Activated CD8-positive, alpha-beta memory T cell treated with anti-CD3 and anti-CD28 coated beads, Interleukin-2, amount 50 U/mL, for 24 hours (primary cell): ENCODE results near the gene SHPK.

ENCODE experiments used
- DNase-seq: peaks from one replicate; pipeline ENCODE4 v3.0.0-alpha.2; 2020; ENCODE audit errors: extremely low read depth

Gene SHPK

DNA sequence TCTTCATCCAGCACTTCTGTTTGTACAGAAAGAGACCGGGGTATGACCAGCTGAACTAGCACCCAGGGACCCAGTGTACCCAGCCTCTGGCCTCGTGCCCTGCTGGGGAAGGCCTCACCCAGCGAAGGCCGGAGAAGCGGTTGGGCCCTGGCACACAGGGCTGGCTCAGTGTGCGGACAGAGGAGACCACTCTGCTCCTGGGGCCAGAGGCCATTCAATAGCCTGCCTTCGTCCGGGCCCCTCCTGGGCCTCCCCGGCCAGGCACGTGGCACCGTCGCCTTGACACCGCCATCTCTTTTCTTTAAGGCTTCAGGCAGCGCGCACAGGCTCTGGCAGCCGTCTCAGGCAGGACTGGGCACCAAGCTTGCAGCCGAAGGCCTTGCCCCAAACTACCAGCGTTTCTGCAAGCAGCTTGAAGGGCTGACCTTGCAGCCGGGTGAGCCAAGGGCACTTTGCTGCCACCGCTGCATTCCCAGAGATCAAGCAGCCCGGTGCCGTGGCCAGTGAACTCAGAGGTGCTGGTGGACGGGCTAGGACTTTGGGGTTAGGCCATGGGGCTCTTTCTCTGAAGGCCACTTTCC lies 24.4 kb upstream of the SHPK start:
- no peak for DNase-seq

DNA sequence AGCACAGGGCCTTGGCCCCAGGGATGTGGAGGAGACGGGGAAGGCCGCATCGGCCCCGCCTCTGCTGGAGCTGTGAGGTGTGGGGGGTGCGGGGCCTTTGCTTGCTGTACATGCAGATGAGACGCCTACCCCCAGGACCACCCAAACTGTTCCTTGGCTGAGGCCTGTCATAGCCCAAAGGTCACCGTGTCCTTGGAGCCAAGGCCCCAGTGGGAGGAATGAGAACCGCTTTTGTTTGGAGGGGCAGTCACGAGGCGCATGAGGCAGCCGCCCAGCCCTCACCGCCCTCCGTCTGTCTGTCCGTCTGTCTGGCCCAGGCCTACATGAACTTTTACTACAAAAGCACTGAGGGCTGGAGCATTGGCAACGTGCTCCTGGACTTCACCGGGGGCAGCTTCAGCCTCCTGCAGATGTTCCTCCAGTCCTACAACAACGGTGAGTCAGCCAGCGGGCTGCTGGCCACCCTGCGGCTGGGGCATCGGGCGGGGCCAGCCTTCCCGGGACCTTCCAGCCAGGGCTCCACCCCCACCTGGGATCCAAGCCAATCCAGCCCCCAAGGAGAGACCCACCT lies 23.6 kb upstream of the SHPK start:
- no peak for DNase-seq

DNA sequence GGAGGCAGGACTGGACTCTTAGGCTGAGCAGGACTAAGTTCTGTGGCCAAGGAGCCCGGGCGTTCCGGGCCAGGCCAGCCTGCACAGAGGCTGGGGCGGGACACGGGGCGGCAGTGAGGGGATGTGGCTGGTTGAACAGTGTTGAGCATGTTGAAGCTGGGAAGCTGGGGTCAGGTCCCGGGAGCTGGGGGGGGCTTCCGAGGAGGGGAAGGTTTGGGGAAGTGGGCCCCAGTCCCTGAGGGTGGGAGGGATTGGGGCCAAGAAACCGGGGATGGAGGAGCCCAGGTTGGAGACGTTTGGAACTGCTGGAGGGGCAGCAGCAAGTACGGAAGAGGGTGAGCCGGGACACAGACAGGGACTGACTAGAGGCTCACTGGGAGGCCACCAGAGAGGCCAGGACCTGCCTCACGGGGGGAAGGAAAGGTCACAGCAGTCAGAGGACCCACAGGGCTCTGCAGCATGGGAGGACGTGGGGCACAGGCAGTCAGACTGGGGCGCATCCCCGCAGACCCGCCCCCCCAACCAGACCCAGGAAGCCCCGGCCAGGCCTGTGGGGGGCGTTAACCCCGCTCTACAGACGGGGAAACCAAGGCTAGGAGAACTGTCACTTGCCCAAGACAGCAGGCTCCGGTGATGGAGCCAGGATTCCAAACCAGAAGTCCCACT lies 22.9 kb upstream of the SHPK start:
- DNase-seq = no peak

DNA sequence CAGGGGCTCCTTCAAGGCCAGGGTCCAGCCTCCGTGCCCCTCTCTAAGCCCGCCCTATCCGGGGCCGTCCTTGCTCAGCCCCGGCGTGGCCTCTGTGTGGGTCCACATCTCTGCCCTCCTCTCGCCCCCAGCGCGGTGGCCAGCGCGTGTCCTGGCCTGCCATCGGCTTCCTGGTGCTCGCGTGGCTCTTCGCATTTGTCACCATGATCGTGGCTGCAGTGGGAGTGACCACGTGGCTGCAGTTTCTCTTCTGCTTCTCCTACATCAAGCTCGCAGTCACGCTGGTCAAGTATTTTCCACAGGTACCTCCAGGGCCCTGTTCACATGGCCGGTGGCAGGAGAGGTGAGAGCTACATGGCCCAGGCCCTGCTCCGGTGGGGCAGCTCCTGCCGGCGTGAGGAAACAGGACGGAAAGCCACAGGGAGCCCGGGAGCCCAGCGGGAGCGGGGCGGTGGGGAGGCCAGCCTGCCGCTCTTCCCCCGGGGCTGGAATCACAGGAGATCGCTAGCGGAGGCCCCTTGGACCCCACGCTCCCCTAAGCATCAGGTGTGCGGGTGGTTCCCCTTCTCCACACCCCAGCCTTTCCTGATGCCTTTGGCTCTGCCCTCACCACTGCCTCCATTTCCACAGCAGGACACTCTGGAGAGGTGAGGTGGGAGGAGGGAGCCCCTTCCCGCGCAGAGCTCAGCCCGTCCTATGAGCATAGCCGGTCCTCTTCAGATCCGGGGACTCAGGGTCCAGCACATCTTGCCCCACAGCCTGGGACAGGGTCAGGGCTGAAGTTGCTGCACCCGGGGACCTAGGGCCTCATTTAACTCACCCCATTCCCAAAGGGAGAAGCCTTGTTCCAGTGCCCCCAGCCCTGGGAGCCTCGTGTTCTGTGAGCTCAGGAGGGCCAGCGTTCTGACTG lies 22.1 kb upstream of the SHPK start:
- no peak for DNase-seq

DNA sequence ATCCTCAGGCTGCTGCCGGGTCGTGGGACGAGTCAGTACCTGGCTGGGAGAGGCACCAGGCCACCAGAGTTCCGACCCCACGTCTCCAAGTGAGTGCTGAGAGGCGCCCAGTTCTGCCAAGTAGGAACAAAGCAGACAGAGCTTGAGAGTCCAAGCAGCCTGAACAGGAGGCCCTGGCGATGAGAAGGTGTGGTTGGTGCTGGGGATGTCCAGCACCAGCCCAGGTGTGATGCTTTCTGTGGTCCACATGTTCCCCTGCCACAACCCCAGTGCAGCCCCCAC lies 21.5 kb upstream of the SHPK start:
- no peak for DNase-seq

DNA sequence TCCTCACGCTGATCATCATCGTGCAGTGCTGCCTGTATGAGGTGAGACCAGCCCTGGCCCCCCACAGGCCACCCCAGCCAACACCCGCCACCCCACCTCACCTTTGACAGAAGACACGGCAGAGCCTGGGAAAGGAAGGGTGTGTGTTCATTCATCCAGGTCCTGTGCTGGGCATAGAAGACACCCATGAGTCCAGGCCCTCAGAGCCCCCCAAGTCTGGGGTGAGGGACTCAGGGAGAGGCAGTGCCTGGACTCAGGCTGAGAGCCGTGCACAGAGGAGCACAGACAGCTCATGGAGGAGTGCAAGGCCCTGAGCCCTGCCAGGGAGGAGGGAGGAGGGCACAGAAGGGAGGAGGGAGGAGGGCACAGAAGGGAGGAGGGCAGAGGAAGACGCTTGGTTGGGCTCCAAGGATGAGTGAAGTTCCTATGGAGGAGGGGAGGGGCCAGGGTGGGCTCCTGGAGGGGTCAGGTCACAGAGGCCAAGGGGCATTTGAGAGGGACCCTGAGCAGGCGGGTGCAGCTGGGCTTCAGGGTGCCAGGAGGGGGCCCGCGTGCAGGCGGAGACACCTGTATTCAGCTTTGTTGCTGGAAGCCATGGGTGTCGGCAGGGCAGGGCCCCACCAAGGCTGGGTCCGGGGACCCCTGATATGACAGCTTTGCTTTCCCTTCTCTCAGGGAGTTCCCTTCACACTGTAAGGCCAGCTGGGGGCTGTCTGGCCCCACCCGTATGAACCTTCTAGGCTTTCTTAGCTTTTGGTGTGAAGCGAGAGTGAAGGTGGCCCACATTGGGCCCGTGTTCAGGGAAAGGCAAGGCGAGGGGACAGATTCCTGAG lies 20.9 kb upstream of the SHPK start:
- no peak for DNase-seq

DNA sequence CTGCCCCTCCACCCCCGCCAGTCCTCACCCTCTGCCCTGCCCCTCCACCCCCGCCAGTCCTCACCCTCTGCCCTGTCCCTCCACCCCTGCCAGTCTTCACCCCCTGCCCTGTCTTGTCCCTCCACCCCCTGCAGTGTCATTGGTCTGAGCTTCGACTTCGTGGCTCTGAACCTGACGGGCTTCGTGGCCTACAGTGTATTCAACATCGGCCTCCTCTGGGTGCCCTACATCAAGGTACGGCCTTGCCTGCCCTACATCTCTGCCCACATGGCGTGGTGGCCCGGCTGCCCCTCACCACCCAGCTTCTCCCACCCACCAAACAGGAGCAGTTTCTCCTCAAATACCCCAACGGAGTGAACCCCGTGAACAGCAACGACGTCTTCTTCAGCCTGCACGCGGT lies 20.3 kb upstream of the SHPK start:
- no peak for DNase-seq

DNA sequence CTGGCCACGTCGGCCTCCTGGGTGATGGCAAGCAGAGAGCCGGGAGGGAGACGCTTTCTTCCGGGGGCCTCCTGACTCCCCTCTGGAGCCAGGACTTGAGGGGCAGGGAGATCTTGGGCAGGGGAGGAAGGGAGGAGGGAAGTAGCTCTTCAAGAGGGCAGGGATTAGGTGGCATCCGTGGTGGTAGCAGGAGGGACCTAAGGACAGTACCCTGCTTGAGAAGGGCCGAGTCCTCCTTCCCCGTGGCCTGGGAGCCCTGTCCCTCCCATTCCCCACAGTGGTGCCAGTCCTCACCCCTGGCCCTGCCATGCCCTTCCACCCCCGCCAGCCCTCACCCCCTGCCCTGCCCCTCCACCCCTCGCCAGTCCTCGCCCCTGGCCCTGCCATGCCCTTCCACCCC lies 19.7 kb upstream of the SHPK start:
- DNase-seq = no peak

DNA sequence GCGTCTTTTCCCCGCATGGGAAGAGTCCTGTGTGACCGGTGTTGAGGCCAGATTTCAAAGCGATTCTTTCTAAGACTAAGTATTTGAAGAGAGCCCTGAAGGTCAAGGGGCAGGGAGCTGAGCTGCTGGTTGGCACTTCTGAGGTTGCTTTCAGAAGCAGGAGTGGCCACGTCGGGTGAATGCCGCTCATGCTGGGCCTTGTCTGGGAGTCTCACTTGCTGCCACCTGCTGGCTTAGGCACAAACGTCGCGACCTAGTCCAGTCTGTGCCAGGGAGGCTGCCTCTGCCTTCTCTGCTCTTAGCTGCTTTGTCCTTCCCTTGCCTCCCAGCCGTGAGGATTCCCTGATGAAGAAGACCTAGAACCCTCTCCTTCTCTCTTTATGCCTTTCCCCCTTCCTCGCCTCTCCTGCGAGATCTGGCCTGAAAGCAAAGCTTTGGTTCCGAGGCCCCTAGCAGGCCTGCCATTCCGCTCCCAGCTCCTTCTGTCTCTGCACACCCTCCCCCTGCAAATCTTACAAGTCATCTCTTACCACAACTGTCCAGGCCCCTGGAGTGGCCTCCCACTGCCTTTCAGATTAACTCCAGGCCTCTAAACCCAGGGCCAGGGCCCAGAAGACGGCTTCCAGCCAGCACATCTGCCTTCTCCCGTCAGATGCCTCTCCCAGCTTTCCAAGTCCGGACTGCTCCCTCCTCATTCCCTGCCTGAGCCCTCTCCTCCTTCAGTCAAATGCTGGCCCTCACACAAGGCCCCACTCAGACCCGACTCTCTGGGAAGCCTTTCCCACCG lies 11.9 kb upstream of the SHPK start:
- no peak for DNase-seq

DNA sequence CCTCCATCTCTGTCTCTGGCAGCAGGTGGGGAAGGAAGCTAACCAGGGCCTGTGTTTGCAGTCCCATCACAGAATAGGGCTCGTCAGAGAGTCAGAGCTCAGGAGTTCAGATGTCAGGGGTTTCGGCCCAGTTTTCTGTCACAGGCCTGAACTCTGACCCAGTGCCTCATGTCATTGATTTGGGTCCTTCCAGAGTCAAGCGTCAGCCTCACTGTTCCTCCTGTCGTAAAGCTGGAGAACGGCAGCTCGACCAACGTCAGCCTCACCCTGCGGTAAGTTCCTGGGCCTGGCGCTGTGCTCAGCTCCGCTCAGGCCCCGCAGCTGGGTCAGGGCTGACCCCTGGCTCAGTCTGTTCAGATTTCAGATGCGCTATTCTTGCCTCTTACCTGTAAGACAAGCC lies 11.2 kb upstream of the SHPK start:
- DNase-seq = no peak

DNA sequence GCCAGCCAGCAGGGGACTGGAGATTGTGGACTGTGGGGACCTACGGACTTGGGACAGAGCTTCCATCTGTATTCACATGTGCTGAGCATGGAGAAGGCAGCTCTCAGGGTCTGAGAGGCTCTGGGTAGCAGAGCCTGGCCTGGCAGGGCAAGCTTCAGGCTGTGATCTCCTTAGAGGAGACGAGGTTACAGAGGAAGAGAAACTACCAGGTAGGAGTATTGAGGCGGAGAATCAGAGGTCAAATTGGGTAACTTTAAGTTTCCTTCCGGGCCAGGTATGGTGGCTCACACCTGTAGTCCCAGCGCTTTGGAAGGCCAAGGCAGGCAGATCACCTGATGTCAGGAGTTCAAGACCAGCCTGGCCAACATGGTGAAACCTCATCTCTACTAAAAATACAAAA lies 9.3 kb upstream of the SHPK start:
- no peak for DNase-seq

DNA sequence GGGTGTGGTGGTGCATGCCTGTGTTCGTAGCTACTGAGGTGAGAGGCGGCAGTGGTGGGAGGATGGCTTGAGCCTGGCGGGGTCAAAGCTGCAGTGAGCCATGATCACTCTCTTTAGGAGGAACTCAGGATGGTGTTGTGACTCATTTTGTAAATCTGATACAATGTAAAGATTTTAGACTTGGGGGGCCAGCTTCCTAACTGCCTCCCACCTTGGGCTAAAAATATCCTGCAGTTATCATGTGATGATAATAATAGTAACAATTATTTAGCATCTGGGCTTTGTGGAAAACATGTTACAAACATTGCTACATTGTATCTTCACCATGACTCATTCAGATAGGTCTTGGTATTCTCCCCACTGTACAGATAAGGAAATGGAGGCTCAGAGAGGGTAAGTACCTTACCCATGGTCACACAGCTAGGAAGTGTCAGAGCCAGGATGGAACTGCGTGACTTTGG lies 7.9 kb upstream of the SHPK start:
- no peak for DNase-seq

DNA sequence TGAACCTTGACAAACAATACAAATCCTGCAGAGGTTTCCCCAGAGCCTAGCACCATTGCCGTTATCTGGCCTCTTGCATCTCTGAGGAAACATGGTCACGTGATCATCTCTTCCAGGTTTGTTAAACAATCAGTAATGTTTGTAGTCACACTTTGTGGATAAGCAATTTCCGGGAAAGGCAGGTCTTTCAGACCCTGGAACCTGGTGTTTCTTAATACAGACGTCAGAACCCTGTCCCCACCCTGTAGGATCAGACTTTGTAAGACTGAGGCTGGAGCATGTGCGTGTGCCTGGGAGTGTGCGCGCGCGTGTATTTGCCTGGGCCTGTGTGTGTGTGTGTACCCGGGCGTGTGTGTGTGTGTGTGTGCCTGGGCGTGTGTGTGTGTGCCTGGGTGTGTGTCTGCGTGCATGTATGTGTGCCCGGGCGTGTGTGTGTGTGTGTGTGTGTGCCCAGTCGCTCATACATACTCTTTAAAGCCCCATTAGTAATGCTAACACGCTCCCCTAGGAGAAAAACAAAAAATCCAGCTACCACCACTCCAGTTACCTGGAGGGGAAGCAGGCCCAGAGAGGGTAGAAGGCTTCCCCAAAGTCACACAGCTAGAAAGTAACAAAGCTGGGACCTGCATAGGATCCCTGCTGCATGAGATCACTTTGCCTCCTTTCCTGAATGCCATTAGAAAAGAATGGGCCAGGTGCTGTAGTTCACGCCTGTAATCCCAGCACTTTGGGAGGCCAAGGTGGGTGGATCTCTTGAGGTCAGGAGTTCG lies 5.9 kb upstream of the SHPK start:
- no peak for DNase-seq

DNA sequence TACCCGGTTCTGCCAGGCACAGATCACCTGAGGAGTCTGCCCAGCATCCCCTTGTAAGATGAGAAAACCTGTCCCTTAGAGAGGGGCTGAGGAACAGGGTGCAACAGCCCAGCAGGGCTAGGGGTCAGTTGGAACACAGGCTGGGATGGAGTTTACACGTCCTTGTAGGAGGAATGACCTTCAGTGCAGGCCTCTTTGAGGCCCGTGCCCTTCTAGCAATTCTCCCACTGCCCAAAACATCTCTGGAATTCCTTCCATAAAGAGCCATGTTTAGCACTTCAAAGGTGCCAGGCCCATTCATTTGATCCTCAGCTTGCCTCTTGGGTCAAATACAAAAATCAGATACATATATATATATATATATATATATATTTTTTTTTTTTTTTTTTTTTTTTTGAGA lies 5.0 kb upstream of the SHPK start:
- DNase-seq = no peak

DNA sequence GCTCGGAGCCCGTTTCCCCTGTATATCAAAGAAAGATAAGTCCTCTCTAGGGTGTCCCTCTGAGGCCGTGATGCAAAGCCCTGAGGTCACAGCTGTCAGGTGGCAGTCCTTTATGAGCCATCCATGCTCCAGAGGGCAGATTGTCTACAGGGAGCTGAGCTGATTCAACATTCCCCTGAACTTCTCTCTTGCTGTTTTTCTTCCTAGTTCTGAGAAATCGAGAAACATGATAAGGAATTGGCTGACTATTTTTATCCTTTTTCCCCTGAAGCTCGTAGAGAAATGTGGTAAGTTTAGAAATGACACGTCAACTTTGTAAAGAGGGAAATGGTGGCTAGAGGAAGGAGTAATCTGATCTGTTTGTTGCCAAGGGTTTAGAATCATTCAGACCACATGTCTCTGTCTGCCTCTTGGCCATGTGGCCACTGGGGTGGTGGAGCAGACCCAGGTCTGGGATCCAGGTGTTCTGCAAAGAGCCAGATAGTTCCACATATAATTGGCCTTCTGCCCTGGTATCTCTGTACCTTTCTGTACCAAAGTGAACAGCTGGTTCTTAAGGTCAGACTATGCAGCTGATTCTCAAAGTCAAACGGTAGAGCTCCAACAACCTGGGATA lies 4.0 kb upstream of the SHPK start:
- no peak for DNase-seq

DNA sequence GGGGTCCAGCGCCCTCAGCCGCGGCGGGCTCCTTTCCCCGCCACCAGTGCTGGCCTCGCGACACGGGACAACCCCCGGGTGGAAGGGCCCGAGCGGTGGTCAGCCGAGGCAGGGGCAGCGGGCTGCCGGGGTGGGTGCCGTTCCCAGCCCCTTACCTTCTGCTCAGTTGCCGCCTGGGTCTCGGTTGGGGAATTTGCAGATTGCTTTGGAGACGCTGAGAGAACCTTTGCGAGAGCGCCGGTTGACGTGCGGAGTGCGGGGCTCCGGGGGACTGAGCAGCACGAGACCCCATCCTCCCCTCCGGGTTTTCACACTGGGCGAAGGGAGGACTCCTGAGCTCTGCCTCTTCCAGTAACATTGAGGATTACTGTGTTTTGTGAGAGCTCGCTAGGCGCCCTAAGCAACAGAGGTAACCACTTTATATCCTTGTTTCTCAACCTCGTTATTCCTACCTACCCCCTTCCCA lies 891 bp upstream of the SHPK start:
- no peak for DNase-seq

DNA sequence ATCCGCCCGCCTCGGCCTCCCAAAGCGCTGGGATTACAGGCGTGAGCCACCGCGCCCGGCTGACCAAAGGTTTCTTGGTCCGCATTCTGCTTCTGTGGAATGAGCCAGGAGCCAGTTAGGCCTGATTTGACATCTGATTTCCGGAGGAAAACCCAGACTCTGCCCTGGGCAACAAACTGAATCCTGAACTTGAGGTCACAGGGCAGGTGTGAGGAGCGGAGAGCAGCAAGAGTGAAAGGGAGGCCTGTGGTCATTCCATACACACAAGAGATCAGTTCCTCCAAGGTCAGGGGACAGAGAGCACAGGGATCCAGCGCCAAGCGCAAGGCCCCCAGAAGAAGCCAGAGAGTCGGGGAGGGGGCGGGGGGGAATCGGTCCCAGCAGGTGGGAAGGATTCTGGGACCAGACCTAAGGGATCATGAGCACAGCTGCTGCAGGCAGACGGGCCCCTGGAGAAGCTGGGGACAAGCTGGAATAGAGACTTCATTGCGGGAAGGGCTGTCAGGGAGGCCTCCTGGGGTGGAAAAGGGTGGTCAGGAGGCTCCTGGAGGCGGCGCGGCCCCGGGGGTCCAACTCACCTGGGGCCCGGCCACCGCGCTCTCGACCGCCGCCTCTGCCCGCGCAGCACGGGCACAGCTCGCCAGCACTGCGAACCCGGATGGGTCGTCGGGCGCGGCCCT lies 436 bp downstream of the SHPK start:
- no peak for DNase-seq

DNA sequence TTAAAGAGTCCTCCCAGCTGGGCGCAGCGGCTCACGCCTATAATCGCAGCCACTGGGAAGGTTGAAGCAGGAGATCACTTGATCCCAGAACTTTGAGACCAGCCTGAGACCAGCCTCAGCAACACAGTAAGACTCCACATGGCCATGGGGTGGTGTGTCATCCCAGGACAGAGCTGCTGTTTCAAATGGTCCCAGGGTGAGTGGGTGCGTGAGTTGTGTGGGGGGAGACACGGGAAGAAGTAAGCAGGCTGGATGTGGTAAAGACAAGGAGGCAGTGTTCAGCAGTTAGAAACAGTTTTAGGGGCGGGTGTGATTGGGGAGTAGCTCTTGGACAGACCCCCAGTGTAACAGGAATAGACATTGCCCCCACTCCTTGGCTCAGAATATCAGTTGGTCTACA lies 3.8 kb downstream of the SHPK start:
- DNase-seq = no peak

DNA sequence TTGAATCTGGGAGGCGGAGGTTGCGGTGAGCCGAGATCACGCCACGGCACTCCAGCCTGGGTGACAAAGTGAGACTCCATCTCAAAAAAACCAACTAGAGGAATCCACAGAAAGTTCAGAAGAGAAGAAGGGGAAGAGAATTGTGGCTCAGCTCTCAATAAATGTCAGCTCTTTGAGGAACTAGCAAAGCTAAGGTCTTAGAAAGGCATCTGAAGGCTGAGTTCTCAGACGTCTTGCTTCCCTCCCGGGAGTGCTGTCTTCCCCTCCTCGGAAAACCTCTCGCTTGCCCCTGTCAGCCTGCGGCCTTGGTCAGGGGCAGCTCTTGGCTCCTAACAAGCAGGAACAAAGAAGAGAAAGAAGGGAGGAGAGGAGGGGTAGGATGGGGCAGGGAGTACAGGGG lies 5.3 kb downstream of the SHPK start:
- DNase-seq = no peak
